GM23248 (cell line): ENCODE results near the gene ASS1.

ENCODE experiments used
- EZH2 ChIP-seq: fragments of 200-600 bp; sonication (generic); IDR thresholded peaks from 2 replicates; pipeline ENCODE4 v1.6.1; 2018; ENCODE audit warnings: antibody characterized with exemption, mild to moderate bottlenecking; ENCODE audit not compliant: insufficient read depth, poor library complexity, severe bottlenecking
- EZH2phosphoT487 ChIP-seq: fragments of 200-600 bp; sonication (generic); IDR thresholded peaks from 2 replicates; pipeline ENCODE4 v1.6.1; 2018; ENCODE audit warnings: antibody characterized with exemption, moderate library complexity, mild to moderate bottlenecking, low read depth; ENCODE audit not compliant: insufficient read depth

- TF ChIP-seq EZH2, result no peak
- TF ChIP-seq EZH2phosphoT487, result no peak
Measured at GRCh38 chr9:130535818-130536521, 91.2 kb downstream of the ASS1 start.
